Fibroblast of pulmonary artery (primary cell): ENCODE data around the gene MTUS2.

Experiments used
- DNase-seq: peaks from one replicate; pipeline ENCODE4 v3.0.0-alpha.2; 2010; ENCODE audit warnings: low read depth
- H3K4me3 ChIP-seq: replicated peaks from 2 replicates; pipeline ENCODE4 v1.5.1; 2011; ENCODE audit warnings: low read depth, mild to moderate bottlenecking, control low read depth, low read length, moderate library complexity
- CTCF ChIP-seq: IDR thresholded peaks from 2 replicates; pipeline ENCODE4 v1.5.1; 2011; ENCODE audit warnings: mild to moderate bottlenecking, control low read depth, low read length, inconsistent platforms; ENCODE audit errors: missing control alignments

Gene MTUS2

GRCh38 chr13:28866932-28867331, 46.8 kb downstream of the MTUS2 start:
- no peak overlapping the region for H3K4me3 ChIP-seq

GRCh38 chr13:28867564-28867963, 47.4 kb downstream of the MTUS2 start:
- no peak overlapping the region for H3K4me3 ChIP-seq
- no peak for DNase-seq
- no peak for TF ChIP-seq CTCF

More at GRCh38 chr13:28866932-28867331, 46.8 kb downstream of the MTUS2 start:
- no peak for DNase-seq
- no peak for TF ChIP-seq CTCF

- DNase-seq: no peak
- H3K4me3 ChIP-seq: no peak overlapping the region
- no peak for TF ChIP-seq CTCF
Measured at GRCh38 chr13:28872427-28873176, 52.5 kb downstream of the MTUS2 start.

- no peak overlapping the region for H3K4me3 ChIP-seq
- TF ChIP-seq CTCF: no peak
- no peak for DNase-seq
Measured at GRCh38 chr13:28875846-28876615, 55.9 kb downstream of the MTUS2 start.

- H3K4me3 ChIP-seq: no peak overlapping the region
- no peak for DNase-seq
- TF ChIP-seq CTCF: no peak
Measured at GRCh38 chr13:28877408-28877807, 57.3 kb downstream of the MTUS2 start.

- no peak for TF ChIP-seq CTCF
- DNase-seq: no peak
- H3K4me3 ChIP-seq: no peak overlapping the region
Measured at GRCh38 chr13:28885181-28885580, 65.0 kb downstream of the MTUS2 start.
